ENCODE measurements around the gene ACACB.
"Not testable (repeated sequence)": the region's sequence is repeated elsewhere in the genome, so short reads cannot be mapped to it uniquely, and the experiment has no call there.

Gene ACACB

GRCh38 chr12:109140560-109140959 lies 24.2 kb downstream of the ACACB start:
- H3K27ac ChIP-seq: no peak overlapping the region
- TF ChIP-seq ZFX (IDR thresholded peaks at IDR 0.05): no peak
- TF ChIP-seq CTCF (conservative IDR thresholded peaks at IDR 0.05): no peak

GRCh38 chr12:109144224-109144623 lies 27.8 kb downstream of the ACACB start:
- TF ChIP-seq CTCF (conservative IDR thresholded peaks at IDR 0.05): no peak
- TF ChIP-seq ZFX (IDR thresholded peaks at IDR 0.05): no peak
- H3K27ac ChIP-seq: no peak overlapping the region

GRCh38 chr12:109147126-109147525 lies 30.7 kb downstream of the ACACB start:
- H3K27ac ChIP-seq: not testable (repeated sequence)

- no peak overlapping the region for H3K27ac ChIP-seq
- no peak for TF ChIP-seq ZFX (IDR thresholded peaks at IDR 0.05)
- no peak for TF ChIP-seq CTCF (conservative IDR thresholded peaks at IDR 0.05)
Measured at GRCh38 chr12:109147954-109148353, 31.6 kb downstream of the ACACB start.

- TF ChIP-seq ZFX (IDR thresholded peaks at IDR 0.05) (no peak), CTCF (conservative IDR thresholded peaks at IDR 0.05) (no peak)
- no peak overlapping the region for H3K27ac ChIP-seq
Measured at GRCh38 chr12:109150124-109150640, 33.8 kb downstream of the ACACB start.

- H3K27ac ChIP-seq: no peak overlapping the region
- no peak for TF ChIP-seq ZFX (IDR thresholded peaks at IDR 0.05)
- TF ChIP-seq CTCF (conservative IDR thresholded peaks at IDR 0.05): no peak
Measured at GRCh38 chr12:109151457-109151856, 35.1 kb downstream of the ACACB start.

- H3K27ac ChIP-seq: no peak overlapping the region; the same call in 1 of the 2 replicates
- TF ChIP-seq ZFX (IDR thresholded peaks at IDR 0.05) (no peak), CTCF (conservative IDR thresholded peaks at IDR 0.05) (no peak)
Measured at GRCh38 chr12:109153821-109154441, 37.5 kb downstream of the ACACB start.
